Sigmoid colon (tissue), 3 donors: ENCODE measurements around the gene ORAI3.

ENCODE experiments used
- CTCF ChIP-seq, 4 experiments: fragments of 450-650 bp in 3 of 4; fragments of 200-600 bp in 1 of 4; IDR thresholded peaks; one replicate each; pipeline ENCODE4 v1.5.1; 2016 to 2019; ENCODE audit warnings: antibody characterized with exemption in 4 of 4, mild to moderate bottlenecking in 3 of 4, moderate library complexity in 2 of 4
- POLR2A ChIP-seq, 2 donors: fragments of 450-650 bp; IDR thresholded peaks; one replicate each; pipeline ENCODE4 v1.6.1; 2016; ENCODE audit warnings: antibody characterized with exemption in 2 of 2, mild to moderate bottlenecking in 2 of 2, moderate library complexity in 2 of 2

- TF ChIP-seq CTCF (IDR thresholded peaks at IDR 0.05) (no peak), POLR2A (IDR thresholded peaks at IDR 0.05) (no peak)
Observed at GRCh38 chr16:30969246-30969842, 20.5 kb downstream of the ORAI3 start.
